A549 (cell line): ENCODE measurements around the gene MORC3. TPM values are rescaled to one million over a fixed set of nuclear protein-coding genes. Genes with fewer than 3 reads are reported as not detected.
A peak's percentile ranks its signal among the peaks of the same experiment; 100 is the strongest.

Experiments
- ATAC-seq, 2 experiments: fragments of 200-7000 bp in 1 of 2; fragments of >200 bp in 1 of 2; cut with Nextera tagmentation in 1 of 2; cut with Tn5 transposase in 1 of 2; 3 replicates each; pipeline versions ENCODE4 v1.8.0 to v1.9.1; 2018 to 2020; ENCODE audit warnings: mild to moderate bottlenecking in 1 of 2, moderate library complexity in 1 of 2
- CTCF ChIA-PET: fragments of 300-600 bp; sonication (Branson Sonifier 250); formaldehyde crosslinking; extraction: SDS; loops from one replicate; lab custom pipeline; 2021; ENCODE audit warnings: antibody characterized with exemption, inconsistent platforms; lab: Yijun Ruan, JAX
- POLR2A ChIA-PET: fragments of 350-600 bp; formaldehyde crosslinking; extraction: SDS; loops from one replicate; lab custom pipeline; 2021; ENCODE audit warnings: antibody characterized with exemption, inconsistent platforms; lab: Yijun Ruan, JAX
- DNase-seq, 2 experiments: peaks; one replicate each; pipeline versions ENCODE4 v3.0.0 to v3.0.0-alpha.2; 2011 to 2016; ENCODE audit warnings: low read depth in 1 of 2, low spot score in 1 of 2
- FAIRE-seq: peaks from 2 replicates; lab custom pipeline; 2011; peaks lifted over from hg19 to GRCh38; lab: Jason Lieb, UNC
- H3K27ac ChIP-seq, 2 experiments: fragments of >200 bp; sonication (Bioruptor Twin); formaldehyde crosslinking; 3 replicates each; pipeline ENCODE4 v1.5.1; 2016 to 2017
- H3K4me1 ChIP-seq: fragments of >200 bp; sonication (Bioruptor Twin); formaldehyde crosslinking; 3 replicates; pipeline ENCODE4 v1.6.1; 2016
- H3K4me2 ChIP-seq: fragments of >200 bp; sonication (Bioruptor Twin); formaldehyde crosslinking; 3 replicates; pipeline ENCODE4 v1.6.1; 2016
- H3K4me3 ChIP-seq: fragments of >200 bp; sonication (Bioruptor Twin); formaldehyde crosslinking; 3 replicates; pipeline ENCODE4 v1.5.1; 2016
- H3K9me3 ChIP-seq: fragments of >200 bp; sonication (Bioruptor Twin); formaldehyde crosslinking; 3 replicates; pipeline ENCODE4 v1.6.1; 2016
- CBX8 ChIP-seq: fragments of 200-600 bp; sonication (generic); IDR thresholded peaks from 2 replicates; pipeline ENCODE4 v1.6.1; 2016
- CEBPB ChIP-seq, 2 experiments: fragments of >200 bp in 1 of 2; sonication (Bioruptor Twin) in 1 of 2; formaldehyde crosslinking in 1 of 2; IDR thresholded peaks; 2 replicates each; pipeline ENCODE4 v1.6.1; 2012 to 2016
- CHD4 ChIP-seq: fragments of 200-600 bp; sonication (generic); IDR thresholded peaks from 2 replicates; pipeline ENCODE4 v1.6.1; 2016; ENCODE audit warnings: antibody characterized with exemption, mild to moderate bottlenecking, borderline replicate concordance
- FOSL2 ChIP-seq, 2 experiments: fragments of 450-650 bp in 1 of 2; fragments of >200 bp in 1 of 2; sonication (Bioruptor Twin) in 1 of 2; formaldehyde crosslinking; IDR thresholded peaks; 2 replicates each; pipeline versions ENCODE4 v1.5.0 to v1.6.1; 2016 to 2020; ENCODE audit warnings: mild to moderate bottlenecking in 1 of 2, moderate library complexity in 1 of 2
- JUNB ChIP-seq: fragments of >200 bp; sonication (Bioruptor Twin); formaldehyde crosslinking; IDR thresholded peaks from 2 replicates; pipeline ENCODE4 v1.6.1; 2016
- KDM1A ChIP-seq: fragments of 200-600 bp; sonication (generic); IDR thresholded peaks from 2 replicates; pipeline ENCODE4 v1.6.1; 2016; ENCODE audit warnings: low read depth, mild to moderate bottlenecking
- MAFK ChIP-seq: fragments of 450-650 bp; IDR thresholded peaks from 2 replicates; pipeline ENCODE4 v1.6.1; 2014; ENCODE audit not compliant: partially characterized antibody
- NPAS2 ChIP-seq: fragments of 250-450 bp; sonication (Bioruptor Pico); IDR thresholded peaks from 2 replicates; pipeline ENCODE4 v1.8.0; 2022; ENCODE audit warnings: mild to moderate bottlenecking, moderate library complexity, borderline replicate concordance
- RAD21 ChIP-seq, 2 experiments: fragments of >200 bp in 1 of 2; sonication (Bioruptor Twin) in 1 of 2; formaldehyde crosslinking in 1 of 2; IDR thresholded peaks in 1 of 2; conservative IDR thresholded peaks in 1 of 2; 2 replicates in 1 of 2; 3 replicates in 1 of 2; pipeline ENCODE4 v1.6.1; 2012 to 2018; ENCODE audit warnings: inconsistent platforms in 1 of 2
- RFX5 ChIP-seq: fragments of 450-650 bp; IDR thresholded peaks from 2 replicates; pipeline ENCODE4 v1.7.1; 2014; ENCODE audit warnings: antibody characterized with exemption, mild to moderate bottlenecking, moderate library complexity
- SMC3 ChIP-seq: fragments of >200 bp; sonication (Bioruptor Twin); formaldehyde crosslinking; IDR thresholded peaks from 3 replicates; pipeline ENCODE4 v1.6.1; 2018; ENCODE audit warnings: inconsistent platforms
- ZFP36 ChIP-seq: fragments of 450-650 bp; IDR thresholded peaks from 2 replicates; pipeline ENCODE4 v1.6.1; 2014; ENCODE audit warnings: borderline replicate concordance; ENCODE audit not compliant: partially characterized antibody
- ZNF302 ChIP-seq: fragments of 250-450 bp; sonication (Bioruptor Pico); IDR thresholded peaks from 2 replicates; pipeline ENCODE4 v1.9.0; 2021; ENCODE audit warnings: inconsistent platforms, mild to moderate bottlenecking, moderate library complexity
- WGBS: methylation state at CpG from one replicate; pipeline ENCODE4 v1.1.6; 2017; ENCODE audit errors: missing lambda C conversion rate; 5-methylcytosine and 5-hydroxymethylcytosine counted together
- polyA plus RNA-seq, 4 experiments: library from polyadenylated mRNA; depleted of rRNA in 3 of 4; stranded (reverse); fragments of >200 nt; fragmentation: RNase III in 1 of 4; extraction: RNeasy Plus Mini Kit Qiagen cat#74134 plus additional on column Dnase treatment in 1 of 4; gene quantifications; 2 replicates in 3 of 4; 3 replicates in 1 of 4; pipeline ENCODE4 v1.2.3, GENCODE V29; 2011 to 2017
- TF ChIP-seq, protein P1 (sequence below): IDR thresholded peaks from 2 replicates; pipeline ENCODE4 v1.6.1; 2012
- TF ChIP-seq, protein P2 (sequence below): fragments of 450-650 bp; IDR thresholded peaks from 2 replicates; pipeline ENCODE4 v1.6.1; 2014; ENCODE audit warnings: antibody characterized with exemption
- TF ChIP-seq, protein P3 (sequence below): fragments of >200 bp; sonication (Bioruptor Twin); formaldehyde crosslinking; IDR thresholded peaks from 3 replicates; pipeline ENCODE4 v1.5.1; 2016
- TF ChIP-seq, protein P4 (sequence below): fragments of 200-600 bp; sonication (generic); IDR thresholded peaks from 2 replicates; pipeline ENCODE4 v1.6.1; 2016; ENCODE audit warnings: antibody characterized with exemption, mild to moderate bottlenecking, moderate library complexity

The MORC3 gene
- polyA plus RNA-seq, 2 of the 4 experiments (the other 2 are of a cell fraction), result 9.7 to 21.5 TPM

DNA sequence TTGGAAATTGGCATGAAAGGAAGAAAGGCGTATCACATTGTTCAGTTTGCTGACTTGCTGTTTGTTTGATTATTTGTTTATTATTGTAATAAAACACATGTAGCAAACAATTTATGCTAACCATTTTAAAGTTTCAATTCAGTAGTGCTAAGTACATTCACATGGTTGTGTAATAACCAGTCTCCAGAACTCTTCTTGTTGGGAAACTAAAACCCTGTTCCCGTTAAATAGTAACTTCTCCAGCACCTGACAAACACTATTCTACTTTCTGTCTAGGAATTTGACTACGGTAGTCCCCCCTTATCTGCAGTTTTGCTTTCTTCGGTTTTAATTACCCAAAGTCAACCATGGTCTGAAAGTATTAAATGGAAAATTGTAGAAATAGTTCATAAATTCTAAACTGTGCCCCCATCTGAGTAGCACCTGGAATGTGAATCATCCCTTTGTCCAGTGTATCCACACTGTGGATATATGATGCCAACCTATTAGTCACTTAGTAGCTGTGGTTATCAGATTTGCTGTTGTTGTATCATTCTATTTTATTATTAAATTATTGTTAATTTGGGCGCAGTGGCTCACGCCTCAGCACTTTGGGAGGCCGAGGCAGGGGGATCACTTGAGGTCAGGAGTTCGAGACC is 5.5 kb downstream of the MORC3 start:
- H3K4me3 ChIP-seq, result no peak overlapping the region
- 65% methylated on average over 8 of the region's 8 CpGs for WGBS
- ChIA-PET CTCF (interaction anchor here (2.3 kb wide), 1 partner anchor 11 kb away, joined by 5 read pairs; no protein-coding TSS in a partner anchor), POLR2A (no interaction called here)
- TF ChIP-seq, protein P1, sequence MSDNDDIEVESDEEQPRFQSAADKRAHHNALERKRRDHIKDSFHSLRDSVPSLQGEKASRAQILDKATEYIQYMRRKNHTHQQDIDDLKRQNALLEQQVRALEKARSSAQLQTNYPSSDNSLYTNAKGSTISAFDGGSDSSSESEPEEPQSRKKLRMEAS, result no peak
- TF ChIP-seq FOSL2 (IDR thresholded peaks at IDR 0.05) (no peak), FOSL2 (CRISPR knock-in tag; IDR thresholded peaks at IDR 0.05) (0 out of 2 replicates have a peak, but pooled peaks have one; percentile 15)
- TF ChIP-seq, protein P2, sequence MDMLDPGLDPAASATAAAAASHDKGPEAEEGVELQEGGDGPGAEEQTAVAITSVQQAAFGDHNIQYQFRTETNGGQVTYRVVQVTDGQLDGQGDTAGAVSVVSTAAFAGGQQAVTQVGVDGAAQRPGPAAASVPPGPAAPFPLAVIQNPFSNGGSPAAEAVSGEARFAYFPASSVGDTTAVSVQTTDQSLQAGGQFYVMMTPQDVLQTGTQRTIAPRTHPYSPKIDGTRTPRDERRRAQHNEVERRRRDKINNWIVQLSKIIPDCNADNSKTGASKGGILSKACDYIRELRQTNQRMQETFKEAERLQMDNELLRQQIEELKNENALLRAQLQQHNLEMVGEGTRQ, result no peak
- H3K9me3 ChIP-seq, result no peaks in the 10 kb centered on the region
- no peak overlapping the region for H3K27ac ChIP-seq
- peaks cover 34% of the 10 kb centered on the region for H3K4me1 ChIP-seq
- no peak for FAIRE-seq
- no peak for ATAC-seq
- no peak for DNase-seq
- H3K4me2 ChIP-seq, result peak overlapping the region; percentile 36

DNA sequence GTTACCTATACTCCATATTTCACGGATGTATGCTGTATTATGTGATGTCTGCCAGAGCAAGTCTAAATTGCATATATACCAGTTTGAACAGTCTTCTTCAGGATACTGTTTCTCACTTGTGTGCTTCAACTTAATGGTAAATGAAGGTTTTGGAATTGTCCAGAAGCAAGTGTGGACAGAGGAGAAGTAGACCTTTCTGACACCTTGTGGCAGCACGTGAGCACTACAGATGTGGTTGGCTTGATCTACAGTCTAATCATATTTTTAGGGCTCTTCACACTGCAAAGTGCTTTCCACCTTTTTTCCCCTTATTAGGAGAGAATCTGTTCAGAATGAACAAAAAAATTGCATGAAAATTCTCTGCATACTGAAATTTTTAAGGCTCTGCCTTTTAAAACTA is 10.9 kb downstream of the MORC3 start:
- Histone ChIP-seq H3K9me3 (no peaks in the 10 kb centered on the region), H3K4me3 (no peak overlapping the region), H3K4me2 (no peak overlapping the region), H3K4me1 (peaks cover 7% of the 10 kb centered on the region; the same call in 1 of the 3 replicates), H3K27ac (no peak overlapping the region)
- TF ChIP-seq CBX8 (no peak), RFX5 (no peak), CHD4 (no peak), SMC3 (peak; percentile 61), RAD21 (conservative IDR thresholded peaks at IDR 0.05 in 1 of 2, IDR thresholded peaks at IDR 0.05 in 1 of 2) (peak; percentile 54 to 60), CEBPB (IDR thresholded peaks at IDR 0.05) (no peak)
- TF ChIP-seq, protein P3, sequence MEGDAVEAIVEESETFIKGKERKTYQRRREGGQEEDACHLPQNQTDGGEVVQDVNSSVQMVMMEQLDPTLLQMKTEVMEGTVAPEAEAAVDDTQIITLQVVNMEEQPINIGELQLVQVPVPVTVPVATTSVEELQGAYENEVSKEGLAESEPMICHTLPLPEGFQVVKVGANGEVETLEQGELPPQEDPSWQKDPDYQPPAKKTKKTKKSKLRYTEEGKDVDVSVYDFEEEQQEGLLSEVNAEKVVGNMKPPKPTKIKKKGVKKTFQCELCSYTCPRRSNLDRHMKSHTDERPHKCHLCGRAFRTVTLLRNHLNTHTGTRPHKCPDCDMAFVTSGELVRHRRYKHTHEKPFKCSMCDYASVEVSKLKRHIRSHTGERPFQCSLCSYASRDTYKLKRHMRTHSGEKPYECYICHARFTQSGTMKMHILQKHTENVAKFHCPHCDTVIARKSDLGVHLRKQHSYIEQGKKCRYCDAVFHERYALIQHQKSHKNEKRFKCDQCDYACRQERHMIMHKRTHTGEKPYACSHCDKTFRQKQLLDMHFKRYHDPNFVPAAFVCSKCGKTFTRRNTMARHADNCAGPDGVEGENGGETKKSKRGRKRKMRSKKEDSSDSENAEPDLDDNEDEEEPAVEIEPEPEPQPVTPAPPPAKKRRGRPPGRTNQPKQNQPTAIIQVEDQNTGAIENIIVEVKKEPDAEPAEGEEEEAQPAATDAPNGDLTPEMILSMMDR, result peak; percentile 46
- TF ChIP-seq, protein P4, sequence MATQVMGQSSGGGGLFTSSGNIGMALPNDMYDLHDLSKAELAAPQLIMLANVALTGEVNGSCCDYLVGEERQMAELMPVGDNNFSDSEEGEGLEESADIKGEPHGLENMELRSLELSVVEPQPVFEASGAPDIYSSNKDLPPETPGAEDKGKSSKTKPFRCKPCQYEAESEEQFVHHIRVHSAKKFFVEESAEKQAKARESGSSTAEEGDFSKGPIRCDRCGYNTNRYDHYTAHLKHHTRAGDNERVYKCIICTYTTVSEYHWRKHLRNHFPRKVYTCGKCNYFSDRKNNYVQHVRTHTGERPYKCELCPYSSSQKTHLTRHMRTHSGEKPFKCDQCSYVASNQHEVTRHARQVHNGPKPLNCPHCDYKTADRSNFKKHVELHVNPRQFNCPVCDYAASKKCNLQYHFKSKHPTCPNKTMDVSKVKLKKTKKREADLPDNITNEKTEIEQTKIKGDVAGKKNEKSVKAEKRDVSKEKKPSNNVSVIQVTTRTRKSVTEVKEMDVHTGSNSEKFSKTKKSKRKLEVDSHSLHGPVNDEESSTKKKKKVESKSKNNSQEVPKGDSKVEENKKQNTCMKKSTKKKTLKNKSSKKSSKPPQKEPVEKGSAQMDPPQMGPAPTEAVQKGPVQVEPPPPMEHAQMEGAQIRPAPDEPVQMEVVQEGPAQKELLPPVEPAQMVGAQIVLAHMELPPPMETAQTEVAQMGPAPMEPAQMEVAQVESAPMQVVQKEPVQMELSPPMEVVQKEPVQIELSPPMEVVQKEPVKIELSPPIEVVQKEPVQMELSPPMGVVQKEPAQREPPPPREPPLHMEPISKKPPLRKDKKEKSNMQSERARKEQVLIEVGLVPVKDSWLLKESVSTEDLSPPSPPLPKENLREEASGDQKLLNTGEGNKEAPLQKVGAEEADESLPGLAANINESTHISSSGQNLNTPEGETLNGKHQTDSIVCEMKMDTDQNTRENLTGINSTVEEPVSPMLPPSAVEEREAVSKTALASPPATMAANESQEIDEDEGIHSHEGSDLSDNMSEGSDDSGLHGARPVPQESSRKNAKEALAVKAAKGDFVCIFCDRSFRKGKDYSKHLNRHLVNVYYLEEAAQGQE, result no peak
- DNase-seq, result peak; percentile 18 to 53
- ATAC-seq, result peak; percentile 86 to 89
- FAIRE-seq, result no peak
- ChIA-PET CTCF (interaction anchor here (0.7 to 1.8 kb wide), 9 partner anchors 13 to 181 kb away, joined by 3 to 5 read pairs (median 3); no protein-coding TSS in a partner anchor), POLR2A (no interaction called here)
- 45% methylated on average over 2 of the region's 2 CpGs for WGBS

DNA sequence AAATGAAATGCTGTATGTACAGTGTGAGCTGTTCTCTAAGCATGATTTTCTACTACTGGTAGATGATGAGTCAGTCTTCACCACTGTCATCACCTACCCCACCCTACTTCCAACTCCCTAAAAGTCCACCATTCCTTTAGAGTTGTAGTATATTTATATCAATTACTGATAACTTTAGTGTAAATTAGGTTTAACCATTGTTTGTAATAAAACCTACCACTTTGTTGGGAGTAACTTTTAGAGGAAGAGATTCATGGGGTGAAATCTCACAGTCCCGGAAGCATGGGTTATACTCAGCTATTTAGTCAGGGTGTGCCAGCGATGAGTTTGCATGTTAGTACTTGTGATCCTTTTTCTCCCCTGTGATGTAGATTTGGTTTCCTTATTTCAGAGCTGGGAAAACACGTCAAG is 17.1 kb downstream of the MORC3 start:
- ChIA-PET CTCF (interaction anchor here (1.2 to 1.6 kb wide), 4 partner anchors 9 to 77 kb away, joined by 3 to 5 read pairs (median 4); no protein-coding TSS in a partner anchor), POLR2A (interaction anchor here (2.2 kb wide), 1 partner anchor 17 kb away, joined by 21 read pairs; the partner anchor contains the start of gene MORC3)
- no peak overlapping the region for H3K4me3 ChIP-seq

More for the DNA sequence above, 17.1 kb downstream of the MORC3 start:
- Histone ChIP-seq H3K4me2 (peak overlapping the region; percentile 69), H3K27ac (peak overlapping the region; percentile 70 to 76), H3K4me1 (peaks cover 20% of the 10 kb centered on the region), H3K9me3 (no peaks in the 10 kb centered on the region)
- TF ChIP-seq NPAS2 (CRISPR knock-in tag) (no peak), ZFP36 (no peak), KDM1A (no peak), CEBPB (IDR thresholded peaks at IDR 0.05) (no peak), MAFK (peak; percentile 20), FOSL2 (IDR thresholded peaks at IDR 0.05) (no peak; the same call in 1 of the 2 replicates), FOSL2 (CRISPR knock-in tag; IDR thresholded peaks at IDR 0.05) (peak; percentile 82), JUNB (0 out of 2 replicates have a peak, but pooled peaks have one; percentile 36), ZNF302 (CRISPR knock-in tag) (no peak)
- peak; percentile 96 to 97 for ATAC-seq
- FAIRE-seq, result no peak
- 9% methylated on average over 3 of the region's 3 CpGs for WGBS
- peak; percentile 31 to 73 for DNase-seq
